ENCODE measurements around the gene SULT6B1.
"Not testable (repeated sequence)": the region's sequence is repeated elsewhere in the genome, so short reads cannot be mapped to it uniquely, and the experiment has no call there.

SULT6B1 gene

DNA sequence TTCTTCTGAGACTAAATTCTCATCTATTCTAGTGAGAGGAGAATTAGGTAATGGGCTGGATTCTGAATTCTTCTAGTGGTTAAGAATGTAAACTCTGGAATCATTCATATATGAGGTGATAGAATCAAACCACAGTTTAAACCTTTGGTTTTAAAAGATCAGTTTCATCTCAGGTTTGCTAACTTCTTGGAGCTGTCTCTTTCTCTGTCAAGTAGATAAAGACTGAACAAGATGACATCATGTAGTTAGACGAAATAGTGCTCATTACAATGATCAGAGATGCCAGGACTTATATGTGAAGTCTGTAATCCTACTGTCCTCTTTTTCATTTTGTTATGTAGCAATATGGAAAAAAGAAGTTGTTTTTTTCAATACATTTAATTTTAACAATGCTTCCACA, 12.7 kb upstream of the SULT6B1 start:
- Mint-ChIP-seq H3K27ac (no peak overlapping the region), H3K4me3 (no peak overlapping the region), H3K27me3 (ENCODE audit: low read depth) (no peaks in the 10 kb centered on the region), H3K4me1 (no peaks in the 10 kb centered on the region), H3K36me3 (ENCODE audit: low read depth) (peaks cover 50% of the 10 kb centered on the region), H3K9me3 (peaks cover 14% of the 10 kb centered on the region)
- TF ChIP-seq, protein P1, sequence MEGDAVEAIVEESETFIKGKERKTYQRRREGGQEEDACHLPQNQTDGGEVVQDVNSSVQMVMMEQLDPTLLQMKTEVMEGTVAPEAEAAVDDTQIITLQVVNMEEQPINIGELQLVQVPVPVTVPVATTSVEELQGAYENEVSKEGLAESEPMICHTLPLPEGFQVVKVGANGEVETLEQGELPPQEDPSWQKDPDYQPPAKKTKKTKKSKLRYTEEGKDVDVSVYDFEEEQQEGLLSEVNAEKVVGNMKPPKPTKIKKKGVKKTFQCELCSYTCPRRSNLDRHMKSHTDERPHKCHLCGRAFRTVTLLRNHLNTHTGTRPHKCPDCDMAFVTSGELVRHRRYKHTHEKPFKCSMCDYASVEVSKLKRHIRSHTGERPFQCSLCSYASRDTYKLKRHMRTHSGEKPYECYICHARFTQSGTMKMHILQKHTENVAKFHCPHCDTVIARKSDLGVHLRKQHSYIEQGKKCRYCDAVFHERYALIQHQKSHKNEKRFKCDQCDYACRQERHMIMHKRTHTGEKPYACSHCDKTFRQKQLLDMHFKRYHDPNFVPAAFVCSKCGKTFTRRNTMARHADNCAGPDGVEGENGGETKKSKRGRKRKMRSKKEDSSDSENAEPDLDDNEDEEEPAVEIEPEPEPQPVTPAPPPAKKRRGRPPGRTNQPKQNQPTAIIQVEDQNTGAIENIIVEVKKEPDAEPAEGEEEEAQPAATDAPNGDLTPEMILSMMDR (IDR thresholded peaks at IDR 0.05; ENCODE audit: unreplicated experiment in 3 of 3): no peak

DNA sequence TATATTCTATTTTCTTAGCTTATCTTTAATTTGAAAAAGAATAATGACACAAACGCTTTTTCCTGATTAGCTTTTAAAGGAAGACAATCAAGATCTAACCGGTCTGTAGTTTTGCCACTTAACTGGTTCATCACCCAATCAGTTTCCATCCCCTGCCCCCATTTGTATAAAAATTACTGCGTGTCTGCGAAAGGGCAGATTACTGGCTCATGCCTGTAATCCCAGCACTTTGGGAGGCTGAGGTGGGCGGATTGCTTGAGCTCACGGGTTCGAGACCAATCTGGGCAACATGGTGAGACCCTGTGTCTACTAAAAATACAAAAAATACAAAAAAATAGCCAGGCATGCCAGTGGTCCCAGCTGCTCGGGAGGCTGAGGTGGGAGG, 10.2 kb upstream of the SULT6B1 start:
- H3K4me3 Mint-ChIP-seq: no peak overlapping the region
- H3K9me3 Mint-ChIP-seq: peaks cover 2% of the 10 kb centered on the region
- H3K27me3 Mint-ChIP-seq (ENCODE audit: low read depth): no peaks in the 10 kb centered on the region
- H3K27ac Mint-ChIP-seq: no peak overlapping the region
- TF ChIP-seq, protein P1 (IDR thresholded peaks at IDR 0.05; ENCODE audit: unreplicated experiment in 3 of 3): no peak
- H3K4me1 Mint-ChIP-seq: no peaks in the 10 kb centered on the region
- H3K36me3 Mint-ChIP-seq (ENCODE audit: low read depth): peaks cover 24% of the 10 kb centered on the region

DNA sequence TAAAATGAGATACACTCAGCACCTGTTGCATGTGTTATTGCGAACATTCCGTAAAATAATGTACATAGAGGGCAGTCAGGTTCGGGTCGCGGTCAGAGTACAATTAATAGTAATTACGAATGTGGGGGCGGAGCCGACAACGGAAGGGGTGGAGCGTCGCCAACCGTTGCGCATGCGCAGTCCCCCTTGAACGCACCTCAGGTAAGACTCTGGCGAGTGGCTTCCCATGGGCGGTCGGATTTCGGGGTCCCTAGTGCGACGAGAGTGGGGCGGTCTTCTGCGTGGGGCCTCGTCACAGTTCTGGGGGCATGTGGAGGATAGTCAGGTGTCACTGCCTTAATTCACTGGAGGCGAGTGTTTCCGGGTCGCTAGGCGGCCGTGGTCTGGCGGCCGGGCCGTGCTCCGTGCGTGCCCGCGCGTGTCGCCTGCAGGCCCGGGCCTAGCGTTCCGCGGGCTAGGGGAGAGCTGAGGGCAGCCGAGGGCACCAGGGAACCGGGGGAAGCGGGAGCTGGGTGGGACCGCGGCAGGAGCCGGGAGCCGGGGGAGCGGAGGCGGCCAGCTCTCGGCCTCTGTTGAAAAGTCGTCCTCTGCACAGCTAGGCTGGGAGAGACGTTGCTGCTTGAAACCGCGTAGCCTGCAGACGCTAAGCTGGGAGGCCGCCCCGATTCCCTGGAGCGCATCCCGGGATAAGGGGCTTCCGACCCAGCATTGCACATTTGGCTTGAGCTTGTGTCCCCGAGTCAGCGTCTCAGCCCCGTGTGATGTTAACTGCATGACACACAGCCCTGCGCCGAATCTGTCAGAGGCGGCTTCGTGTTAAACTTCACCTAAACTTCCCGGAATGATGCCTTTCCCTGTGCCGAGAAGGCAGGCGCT, 8.1 kb upstream of the SULT6B1 start, which contains the start of gene CEBPZOS:
CEBPZOS (plus strand) TSS at position 177 of the 876 bp plus-strand sequence. CDS start 3,209 bp downstream, outside the sequence.
- no peaks in the 10 kb centered on the region for H3K27me3 Mint-ChIP-seq (ENCODE audit: low read depth)
- TF ChIP-seq, protein P1 (IDR thresholded peaks at IDR 0.05; ENCODE audit: unreplicated experiment in 3 of 3): no peak
- no peaks in the 10 kb centered on the region for H3K9me3 Mint-ChIP-seq
- peak within 1 kb of the TSS; percentile 65 to 79 (median 74) for H3K4me3 Mint-ChIP-seq
- peaks cover 9% of the 10 kb centered on the region for H3K36me3 Mint-ChIP-seq (ENCODE audit: low read depth)
- H3K27ac Mint-ChIP-seq: peak within 1 kb of the TSS in 1 of 3 experiments; percentile 70
- H3K4me1 Mint-ChIP-seq: no peaks in the 10 kb centered on the region

DNA sequence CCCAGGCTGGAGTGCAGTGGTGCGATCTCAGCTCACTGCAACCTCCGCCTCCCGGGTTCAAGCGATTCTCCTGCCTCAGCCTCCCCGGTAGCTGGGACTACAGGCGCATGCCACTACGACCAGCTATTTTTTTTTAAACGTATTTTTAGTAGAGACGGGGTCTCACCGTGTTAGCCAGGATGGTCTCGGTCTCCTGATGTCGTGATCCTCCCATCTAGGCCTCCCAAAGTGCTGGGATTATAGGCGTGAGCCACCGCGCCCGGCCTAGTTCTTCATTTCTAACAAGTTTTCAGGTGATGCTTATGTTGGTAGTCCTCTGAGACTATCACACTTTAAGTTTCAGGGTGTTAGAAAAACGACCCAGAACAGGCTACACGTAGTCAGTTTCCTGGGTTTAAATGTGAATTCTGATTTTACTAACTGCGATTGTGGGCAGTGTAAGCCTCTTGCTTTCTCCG, 7.4 kb upstream of the SULT6B1 start:
- H3K9me3 Mint-ChIP-seq; H3K4me1 Mint-ChIP-seq; H3K27ac Mint-ChIP-seq; H3K36me3 Mint-ChIP-seq (ENCODE audit: low read depth); H3K27me3 Mint-ChIP-seq (ENCODE audit: low read depth): not testable (repeated sequence)
- H3K4me3 Mint-ChIP-seq: peak overlapping the region in 2 of 3 experiments; percentile 74 to 79

DNA sequence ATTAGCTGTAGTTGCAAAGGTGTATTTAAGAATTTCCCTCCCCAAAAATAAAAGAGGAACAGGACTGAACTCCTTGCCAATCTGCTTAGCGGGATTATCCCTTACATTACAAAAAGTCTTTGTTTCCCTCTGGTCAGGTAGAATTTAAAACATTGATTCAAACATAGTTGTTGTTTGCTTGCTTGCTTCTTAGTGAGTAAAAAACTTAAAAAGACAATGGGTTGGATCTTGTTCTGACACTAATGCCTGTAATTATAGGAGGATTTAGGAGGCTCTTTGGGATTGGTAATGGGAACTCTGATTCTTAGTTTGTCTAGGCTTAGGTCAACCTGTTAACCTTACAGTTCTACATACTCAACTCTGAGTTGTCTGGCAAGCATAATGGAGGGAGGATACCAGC, 4.1 kb upstream of the SULT6B1 start:
- TF ChIP-seq, protein P1 (IDR thresholded peaks at IDR 0.05; ENCODE audit: unreplicated experiment in 3 of 3): no peak
- H3K4me3 Mint-ChIP-seq: no peak overlapping the region
- H3K4me1 Mint-ChIP-seq: no peaks in the 10 kb centered on the region
- H3K27ac Mint-ChIP-seq: no peak overlapping the region
- no peaks in the 10 kb centered on the region for H3K9me3 Mint-ChIP-seq
- no peaks in the 10 kb centered on the region for H3K27me3 Mint-ChIP-seq (ENCODE audit: low read depth)
- no peaks in the 10 kb centered on the region for H3K36me3 Mint-ChIP-seq (ENCODE audit: low read depth)

DNA sequence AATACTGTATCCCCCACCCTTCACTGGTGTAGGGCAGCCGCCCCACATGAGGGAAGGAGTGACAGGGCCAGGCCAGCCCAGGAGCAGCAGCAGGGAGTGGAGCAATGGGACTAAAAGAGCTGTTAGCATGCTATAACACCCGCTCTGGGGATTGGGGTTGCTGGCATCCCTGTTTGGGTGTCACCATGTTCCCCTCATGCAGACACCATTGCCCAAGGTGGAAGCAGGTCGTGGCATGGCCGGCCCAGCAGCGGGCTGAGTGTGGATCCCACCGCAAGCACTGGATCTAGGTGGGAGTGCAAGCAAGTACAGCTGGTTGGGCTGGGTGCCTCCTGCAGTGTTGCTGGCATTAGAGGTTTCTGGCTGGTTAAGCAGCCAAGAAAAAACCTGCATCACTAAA, 3.3 kb upstream of the SULT6B1 start:
- Mint-ChIP-seq H3K27me3 (ENCODE audit: low read depth) (no peaks in the 10 kb centered on the region), H3K4me3 (no peak overlapping the region), H3K27ac (no peak overlapping the region), H3K4me1 (no peaks in the 10 kb centered on the region), H3K36me3 (ENCODE audit: low read depth) (no peaks in the 10 kb centered on the region), H3K9me3 (no peaks in the 10 kb centered on the region)
- TF ChIP-seq, protein P1 (IDR thresholded peaks at IDR 0.05; ENCODE audit: unreplicated experiment in 3 of 3): no peak
